K562 (cell line): ENCODE results near the gene LAG3. TPM values are rescaled to one million over a fixed set of nuclear protein-coding genes. Genes with fewer than 3 reads are reported as not detected.

Source experiments
- ATAC-seq: fragments of 200-7000 bp; cut with Tn5 transposase; 3 replicates; pipeline ENCODE4 v1.9.1; 2020; ENCODE audit warnings: moderate library complexity
- BruUV-seq: library from RNA; stranded (reverse); fragments of 400-500 nt; replicated peaks from 2 replicates; lab custom pipeline; 2021; lab: Mats Ljungman, UMichigan
- CTCF ChIA-PET: fragments of 300-600 bp; formaldehyde crosslinking; extraction: SDS; loops from one replicate; lab custom pipeline; 2021; ENCODE audit warnings: low intra/inter-chr PET ratio; lab: Yijun Ruan, JAX
- POLR2A ChIA-PET: fragments of 300-600, 350-650 bp; sonication (Branson Sonifier 250); formaldehyde crosslinking; extraction: SDS; loops from one replicate; lab custom pipeline; 2021; ENCODE audit warnings: antibody characterized with exemption, inconsistent platforms; lab: Yijun Ruan, JAX
- DNase-seq, 4 experiments: peaks; one replicate each; pipeline versions ENCODE4 v3.0.0 to v3.0.0-alpha.2; 2011 to 2018; ENCODE audit warnings: low spot score in 3 of 4, mixed read lengths in 3 of 4; ENCODE audit errors: extremely low read depth in 1 of 4
- FAIRE-seq: peaks from 2 replicates; lab custom pipeline; 2011; peaks lifted over from hg19 to GRCh38; lab: Jason Lieb, UNC
- H2AFZ ChIP-seq: 2 replicates; pipeline ENCODE4 v1.6.0; 2011; ENCODE audit warnings: low read depth, low read length, control low read depth, inconsistent platforms
- H3K27ac ChIP-seq: fragments of 200-600 bp; 3 replicates; pipeline ENCODE4 v1.8.0; 2011; ENCODE audit warnings: low read depth, mild to moderate bottlenecking, control low read depth, inconsistent platforms, low read length, moderate library complexity, mixed read lengths; ENCODE audit errors: extremely low read depth
- H3K27me3 ChIP-seq, 2 experiments: fragments of 300-600 bp in 1 of 2; 2 replicates in 1 of 2; 3 replicates in 1 of 2; pipeline versions ENCODE4 v1.6.0 to v1.8.0; 2011; ENCODE audit warnings: inconsistent platforms in 2 of 2, low read length in 2 of 2, mild to moderate bottlenecking in 1 of 2, mixed read lengths in 1 of 2, moderate library complexity in 1 of 2; ENCODE audit not compliant: control insufficient read depth in 2 of 2, insufficient read depth in 2 of 2
- H3K36me3 ChIP-seq: fragments of 300-600 bp; 3 replicates; pipeline ENCODE4 v1.8.0; 2011; ENCODE audit warnings: mild to moderate bottlenecking, low read length, inconsistent platforms; ENCODE audit not compliant: control insufficient read depth, insufficient read depth
- H3K4me1 ChIP-seq, 2 experiments: fragments of 200-600 bp in 1 of 2; replicated peaks in 1 of 2; 2 replicates in 1 of 2; 3 replicates in 1 of 2; pipeline versions ENCODE4 v1.5.1 to v1.8.0; 2011; ENCODE audit warnings: inconsistent platforms in 2 of 2, low read length in 2 of 2, mild to moderate bottlenecking in 1 of 2, mixed read lengths in 1 of 2, moderate library complexity in 1 of 2; ENCODE audit not compliant: control insufficient read depth in 2 of 2, insufficient read depth in 2 of 2
- H3K4me2 ChIP-seq: 2 replicates; pipeline ENCODE4 v1.6.1; 2011; ENCODE audit warnings: low read length, control low read depth, inconsistent platforms, mixed read lengths; ENCODE audit not compliant: insufficient read depth
- H3K4me3 ChIP-seq: fragments of 200-600 bp; sonication (generic), shearing (Covaris generic); 2 replicates; pipeline ENCODE4 v1.5.1; 2016; ENCODE audit warnings: control low read depth, inconsistent platforms
- H3K79me2 ChIP-seq: fragments of 200-600 bp; 3 replicates; pipeline ENCODE4 v1.8.0; 2011; ENCODE audit warnings: low read length, inconsistent platforms; ENCODE audit not compliant: control insufficient read depth, insufficient read depth
- H3K9ac ChIP-seq, 2 experiments: 2 replicates each; pipeline versions ENCODE4 v1.6.0 to v1.6.1; 2011; ENCODE audit warnings: low read depth in 2 of 2, low read length in 2 of 2, control low read depth in 1 of 2, inconsistent platforms in 1 of 2, mild to moderate bottlenecking in 1 of 2, mixed read lengths in 1 of 2; ENCODE audit not compliant: insufficient read depth in 1 of 2
- H3K9me1 ChIP-seq: one replicate; pipeline ENCODE4 v1.6.0; 2011; ENCODE audit warnings: inconsistent platforms, mild to moderate bottlenecking, low read length, moderate library complexity; ENCODE audit not compliant: control insufficient read depth, insufficient read depth
- H3K9me3 ChIP-seq: replicated peaks from 2 replicates; pipeline ENCODE4 v1.5.1; 2011; ENCODE audit warnings: low read depth, low read length, inconsistent platforms; ENCODE audit not compliant: control insufficient read depth, insufficient read depth
- H4K20me1 ChIP-seq: replicated peaks from 2 replicates; pipeline ENCODE4 v1.6.1; 2011; ENCODE audit warnings: low read length, inconsistent platforms, mixed read lengths; ENCODE audit not compliant: control insufficient read depth, insufficient read depth
- CTCF ChIP-seq, 3 experiments: IDR thresholded peaks in 2 of 3; conservative IDR thresholded peaks in 1 of 3; 2 replicates each; pipeline ENCODE4 v1.5.1; 2011 to 2012; ENCODE audit warnings: low read length in 3 of 3, mild to moderate bottlenecking in 3 of 3, control low read depth in 2 of 3, improper control_type of control experiment in 1 of 3, inconsistent platforms in 1 of 3, low read depth in 1 of 3, mixed read lengths in 1 of 3, moderate library complexity in 1 of 3; ENCODE audit not compliant: insufficient read depth in 2 of 3
- MCM5 ChIP-seq: fragments of 450-650 bp; IDR thresholded peaks from 2 replicates; pipeline ENCODE4 v1.6.1; 2016; ENCODE audit warnings: low read depth
- ZFP91 ChIP-seq: sonication (generic); formaldehyde crosslinking; IDR thresholded peaks from 2 replicates; pipeline ENCODE4 v1.8.0; 2022; ENCODE audit warnings: mild to moderate bottlenecking, missing genetic modification reagents
- WGBS: fragments of 100-300 bp; shearing (Covaris generic); methylation state at CpG from one replicate; pipeline ENCODE4 v1.1.6; 2016; ENCODE audit warnings: low coverage, mixed read lengths; ENCODE audit not compliant: insufficient coverage; ENCODE audit errors: missing lambda C conversion rate; 5-methylcytosine and 5-hydroxymethylcytosine counted together
- in situ Hi-C: fragments of 300-500 bp; cut with MboI; formaldehyde crosslinking; loops from 4 replicates; pipeline ENCODE4 v1.15.0; 2018; ENCODE audit warnings: inconsistent platforms, mixed read lengths
- intact Hi-C: fragments of 100-400 bp; cut with micrococcal nuclease; formaldehyde crosslinking; loops from 2 replicates; pipeline ENCODE4 v1.14.2; 2022
- polyA plus RNA-seq, 8 experiments: library from polyadenylated mRNA; depleted of rRNA in 4 of 8; stranded (reverse) in 5 of 8; unstranded in 3 of 8; fragments of >200 nt; fragmentation: Nextera tagmentation in 2 of 8; fragmentation: Illumina TruSeq in 1 of 8; extraction: Ambion mirVana in 2 of 8; extraction: Trizol in 1 of 8; gene quantifications; 2 replicates each; pipeline versions ENCODE4 v1.2.1 to v1.2.3, GENCODE V29; 2011 to 2014; ENCODE audit warnings: inconsistent platforms in 1 of 8, missing spikeins in 1 of 8
- total RNA-seq, 7 experiments: library from RNA; depleted of rRNA in 6 of 7; stranded (reverse); fragments of >200 nt in 6 of 7; fragmentation: Illumina TruSeq in 2 of 7; extraction: Trizol in 2 of 7; gene quantifications; 2 replicates each; pipeline versions ENCODE4 v1.2.1 to v1.2.3, GENCODE V29; 2011 to 2021; ENCODE audit warnings: low replicate concordance in 1 of 7

Gene LAG3
- total and polyA plus RNA-seq, 9 of the 15 experiments (the other 6 are each of a cell fraction or from before 2014, with no cell fraction given): 0.07 to 0.66 (median 0.09) TPM; not detected in 1

GRCh38 chr12:6788972-6789924 lies 16.9 kb downstream of the LAG3 start, which contains the start of gene CD4:
CD4 (plus strand) TSS chr12:6789528; CDS start chr12:6800139, 10,611 bp downstream.
- Histone ChIP-seq H3K9me3 (no peaks in the 10 kb centered on the region), H3K4me3 (no peak within 1 kb of the TSS), H3K4me2 (no peak within 1 kb of the TSS), H3K36me3 (no peaks in the 10 kb centered on the region), H3K9ac (peak within 1 kb of the TSS in 1 of 2 experiments; percentile 68; a peak in 2 of 4 replicates), H3K9me1 (no peaks in the 10 kb centered on the region), H4K20me1 (no peaks in the 10 kb centered on the region), H3K79me2 (no peaks in the 10 kb centered on the region), H2AFZ (peak within 1 kb of the TSS; percentile 74), H3K27ac (no peak within 1 kb of the TSS), H3K27me3 (no peaks in the 10 kb centered on the region), H3K4me1 (peaks cover 4 to 11% of the 10 kb centered on the region in 2 experiments; a peak in 3 of 5 replicates)
- DNase-seq: no peak
- intact Hi-C loops: no loop called here
- no peak for FAIRE-seq
- 38% methylated on average over 11 of the region's 18 CpGs for WGBS
- ATAC-seq: no peak
- TF ChIP-seq CTCF (IDR thresholded peaks at IDR 0.05 in 2 of 3, conservative IDR thresholded peaks at IDR 0.05 in 1 of 3; ENCODE audit: insufficient read depth in 2 of 3, low read depth in 1 of 3, low read length in 3 of 3) (no peak), MCM5 (no peak), ZFP91 (CRISPR knock-in tag) (no peak)
- POLR2A ChIA-PET: no interaction called here
- in situ Hi-C loops: no loop called here
- CTCF ChIA-PET: no interaction called here
- no TSS peak for BruUV-seq
